IMR-90 (cell line): Measurements from ENCODE around the gene CDHR4. TPM values are rescaled to one million over a fixed set of nuclear protein-coding genes. Genes with fewer than 3 reads are reported as not detected.
A peak's percentile ranks its signal among the peaks of the same experiment; 100 is the strongest.

Experiments
- ATAC-seq: fragments of 200-7000 bp; cut with Tn5 transposase; 2 replicates; pipeline ENCODE4 v1.9.1; 2020; ENCODE audit warnings: low read depth, mild to moderate bottlenecking, moderate library complexity
- BruUV-seq: library from RNA; stranded (reverse); fragments of 400-500 nt; replicated peaks from 2 replicates; lab custom pipeline; 2021; lab: Mats Ljungman, UMichigan
- CTCF ChIA-PET: fragments of 300-600 bp; formaldehyde crosslinking; extraction: SDS; loops from one replicate; lab custom pipeline; 2021; ENCODE audit warnings: antibody characterized with exemption; lab: Yijun Ruan, JAX
- POLR2A ChIA-PET: fragments of 300-600 bp; sonication (Branson Sonifier 250); formaldehyde crosslinking; loops from one replicate; lab custom pipeline; 2022; ENCODE audit warnings: antibody characterized with exemption; ENCODE audit not compliant: unreplicated experiment; lab: Charles Lee
- DNase-seq: peaks from one replicate; pipeline ENCODE4 v3.0.0; 2013
- H2AFZ ChIP-seq: replicated peaks from 2 replicates; pipeline ENCODE3; 2013; ENCODE audit warnings: low read length, mild to moderate bottlenecking; ENCODE audit not compliant: poor library complexity
- H2AK5ac ChIP-seq: 2 replicates; pipeline ENCODE4 v1.6.1; 2013; ENCODE audit warnings: low read depth, low read length, inconsistent platforms
- H2AK9ac ChIP-seq: replicated peaks from 2 replicates; pipeline ENCODE3; 2013; ENCODE audit warnings: mild to moderate bottlenecking, low read depth, low read length, moderate library complexity; ENCODE audit not compliant: poor library complexity
- H2BK120ac ChIP-seq: 2 replicates; pipeline ENCODE4 v1.6.1; 2013; ENCODE audit warnings: low read depth, low read length, inconsistent platforms
- H2BK15ac ChIP-seq: 3 replicates; pipeline ENCODE4 v1.6.1; 2013; ENCODE audit warnings: low read depth, low read length, inconsistent platforms
- H2BK20ac ChIP-seq: 2 replicates; pipeline ENCODE4 v1.6.1; 2013; ENCODE audit warnings: low read depth, mild to moderate bottlenecking, inconsistent platforms, low read length, moderate library complexity
- H2BK5ac ChIP-seq: 2 replicates; pipeline ENCODE4 v1.6.1; 2013; ENCODE audit warnings: mild to moderate bottlenecking, low read depth, low read length, inconsistent platforms; ENCODE audit not compliant: poor library complexity, severe bottlenecking
- H3K14ac ChIP-seq: replicated peaks from 2 replicates; pipeline ENCODE4 v1.6.1; 2013; ENCODE audit warnings: low read depth, low read length, inconsistent platforms
- H3K18ac ChIP-seq: 2 replicates; pipeline ENCODE4 v1.6.1; 2013; ENCODE audit warnings: low read depth, low read length, control low read depth
- H3K23ac ChIP-seq: 2 replicates; pipeline ENCODE4 v1.6.1; 2013; ENCODE audit warnings: low read depth, low read length, inconsistent platforms
- H3K27ac ChIP-seq: 2 replicates; pipeline ENCODE4 v1.5.1; 2013; ENCODE audit warnings: mild to moderate bottlenecking, control low read depth, low read length; ENCODE audit not compliant: insufficient read depth
- H3K27me3 ChIP-seq: 2 replicates; pipeline ENCODE4 v1.6.1; 2013; ENCODE audit warnings: low read length; ENCODE audit not compliant: control insufficient read depth, insufficient read depth
- H3K36me3 ChIP-seq: 2 replicates; pipeline ENCODE4 v1.6.1; 2013; ENCODE audit warnings: low read length, mixed read lengths; ENCODE audit not compliant: control insufficient read depth, insufficient read depth
- H3K4ac ChIP-seq: 2 replicates; pipeline ENCODE4 v1.6.1; 2013; ENCODE audit warnings: low read depth, low read length, inconsistent platforms
- H3K4me1 ChIP-seq: 2 replicates; pipeline ENCODE4 v1.6.1; 2013; ENCODE audit warnings: low read length, mixed read lengths; ENCODE audit not compliant: control insufficient read depth, insufficient read depth
- H3K4me2 ChIP-seq: 2 replicates; pipeline ENCODE4 v1.6.1; 2013; ENCODE audit warnings: low read depth, mild to moderate bottlenecking, control low read depth, low read length, moderate library complexity
- H3K4me3 ChIP-seq: 2 replicates; pipeline ENCODE4 v1.5.1; 2013; ENCODE audit warnings: low read depth, mild to moderate bottlenecking, control low read depth, low read length, moderate library complexity; ENCODE audit not compliant: insufficient read depth
- H3K56ac ChIP-seq: 2 replicates; pipeline ENCODE4 v1.6.1; 2013; ENCODE audit warnings: low read length, inconsistent platforms; ENCODE audit not compliant: insufficient read depth; ENCODE audit errors: extremely low read depth
- H3K79me1 ChIP-seq, 2 experiments: 2 replicates each; pipeline ENCODE4 v1.6.1; 2013; ENCODE audit warnings: low read length in 2 of 2, inconsistent platforms in 1 of 2, low read depth in 1 of 2
- H3K9ac ChIP-seq: 2 replicates; pipeline ENCODE4 v1.6.1; 2013; ENCODE audit warnings: low read depth, low read length, control low read depth
- H3K9me1 ChIP-seq: 2 replicates; pipeline ENCODE4 v1.6.1; 2013; ENCODE audit warnings: low read length, inconsistent platforms; ENCODE audit not compliant: insufficient read depth
- H3K9me3 ChIP-seq: 2 replicates; pipeline ENCODE4 v1.6.1; 2013; ENCODE audit warnings: low read length; ENCODE audit not compliant: control insufficient read depth, insufficient read depth
- H4K20me1 ChIP-seq: 2 replicates; pipeline ENCODE4 v1.6.1; 2013; ENCODE audit warnings: low read length, inconsistent platforms; ENCODE audit not compliant: insufficient read depth
- H4K5ac ChIP-seq: 2 replicates; pipeline ENCODE4 v1.6.1; 2013; ENCODE audit warnings: mild to moderate bottlenecking, low read depth, low read length, control low read depth
- H4K8ac ChIP-seq, 2 experiments: 2 replicates each; pipeline ENCODE4 v1.6.1; 2013; ENCODE audit warnings: low read depth in 2 of 2, low read length in 2 of 2, control low read depth in 1 of 2, inconsistent platforms in 1 of 2
- H4K91ac ChIP-seq: 2 replicates; pipeline ENCODE4 v1.6.1; 2013; ENCODE audit warnings: low read depth, low read length, inconsistent platforms; ENCODE audit not compliant: insufficient read depth
- BHLHE40 ChIP-seq: fragments of 150-350 bp; IDR thresholded peaks from 2 replicates; pipeline ENCODE4 v1.6.1; 2016; ENCODE audit warnings: mild to moderate bottlenecking, low read depth, low read length
- CEBPB ChIP-seq: IDR thresholded peaks from 2 replicates; pipeline ENCODE4 v1.6.1; 2012; ENCODE audit warnings: low read depth, low read length, improper control_type of control experiment
- CHD1 ChIP-seq: IDR thresholded peaks from 2 replicates; pipeline ENCODE4 v1.6.1; 2012; ENCODE audit warnings: low read depth, low read length, improper control_type of control experiment
- CTCF ChIP-seq: conservative IDR thresholded peaks from 2 replicates; pipeline ENCODE4 v1.5.1; 2012; ENCODE audit warnings: mild to moderate bottlenecking, low read depth, low read length, improper control_type of control experiment
- ELK1 ChIP-seq: fragments of 150-350 bp; IDR thresholded peaks from 2 replicates; pipeline ENCODE4 v1.6.1; 2016; ENCODE audit warnings: low read depth, mild to moderate bottlenecking, low read length, moderate library complexity, borderline replicate concordance
- FOS ChIP-seq: fragments of 150-350 bp; IDR thresholded peaks from 2 replicates; pipeline ENCODE4 v1.6.1; 2016; ENCODE audit warnings: low read depth, low read length
- MAFK ChIP-seq: IDR thresholded peaks from 2 replicates; pipeline ENCODE4 v1.6.1; 2012; ENCODE audit warnings: low read depth, low read length, improper control_type of control experiment
- MAZ ChIP-seq: IDR thresholded peaks from 2 replicates; pipeline ENCODE4 v1.6.1; 2012; ENCODE audit warnings: low read depth, mild to moderate bottlenecking, low read length, improper control_type of control experiment, moderate library complexity, borderline replicate concordance
- MXI1 ChIP-seq: IDR thresholded peaks from 2 replicates; pipeline ENCODE4 v1.6.1; 2012; ENCODE audit warnings: low read depth, mild to moderate bottlenecking, low read length, moderate library complexity, borderline replicate concordance
- NFE2L2 ChIP-seq: fragments of 150-350 bp; IDR thresholded peaks from 2 replicates; pipeline ENCODE4 v1.6.1; 2016; ENCODE audit warnings: low read depth, mild to moderate bottlenecking, low read length
- POLR2A ChIP-seq: IDR thresholded peaks from 2 replicates; pipeline ENCODE4 v1.6.1; 2012; ENCODE audit warnings: mild to moderate bottlenecking, low read depth, low read length
- RAD21 ChIP-seq: IDR thresholded peaks from 2 replicates; pipeline ENCODE4 v1.6.1; 2012; ENCODE audit warnings: low read length, improper control_type of control experiment
- RCOR1 ChIP-seq: IDR thresholded peaks from 2 replicates; pipeline ENCODE4 v1.6.1; 2012; ENCODE audit warnings: mild to moderate bottlenecking, low read length, improper control_type of control experiment; ENCODE audit not compliant: insufficient replicate concordance
- RFX5 ChIP-seq: IDR thresholded peaks from 2 replicates; pipeline ENCODE4 v1.8.0; 2012; ENCODE audit warnings: low read depth, mild to moderate bottlenecking, low read length, moderate library complexity
- SMC3 ChIP-seq: fragments of 150-350 bp; IDR thresholded peaks from 2 replicates; pipeline ENCODE4 v1.6.1; 2016; ENCODE audit warnings: low read depth, mild to moderate bottlenecking, antibody characterized with exemption, low read length, moderate library complexity
- USF2 ChIP-seq: fragments of 150-350 bp; IDR thresholded peaks from 2 replicates; pipeline ENCODE4 v1.6.1; 2017; ENCODE audit warnings: mild to moderate bottlenecking, antibody characterized with exemption, low read length, low read depth
- dilution Hi-C: fragments of 300-500 bp; cut with HindIII; formaldehyde crosslinking; loops from one replicate; pipeline ENCODE4 v1.14.3; 2018; ENCODE audit warnings: low sequenced_read_pairs; ENCODE audit not compliant: unreplicated experiment
- in situ Hi-C: fragments of 300-500 bp; cut with MboI; formaldehyde crosslinking; loops from 3 replicates; pipeline ENCODE4 v1.14.3; 2019; ENCODE audit warnings: low sequenced_read_pairs, inconsistent platforms, mixed read lengths
- intact Hi-C: fragments of 100-400 bp; cut with micrococcal nuclease; formaldehyde crosslinking; loops from 2 replicates; pipeline ENCODE4 v1.10.0; 2022
- polyA plus RNA-seq, 3 experiments: library from polyadenylated mRNA; depleted of rRNA; stranded (reverse); fragments of >200 nt; gene quantifications; 2 replicates each; pipeline ENCODE4 v1.2.3, GENCODE V29; 2012; ENCODE audit warnings: low replicate concordance in 1 of 3
- total RNA-seq: library from RNA; depleted of rRNA; stranded (reverse); fragments of >200 nt; gene quantifications from 2 replicates; pipeline ENCODE4 v1.2.3, GENCODE V29; 2012

Gene CDHR4
- total and polyA plus RNA-seq, 2 of the 4 experiments (the other 2 are of a cell fraction) = not detected

- ATAC-seq (no peak; the same call in 1 of the 2 replicates), DNase-seq (no peak)
- no peak overlapping the region for H2AFZ ChIP-seq
- H3K79me1 ChIP-seq = peaks cover 28 to 51% of the 10 kb centered on the region in 2 experiments
- H2AK9ac ChIP-seq = no peak overlapping the region
- no peak overlapping the region for H2BK20ac ChIP-seq
- peaks cover 4% of the 10 kb centered on the region; the same call in 1 of the 2 replicates for H3K36me3 ChIP-seq
- no peaks in the 10 kb centered on the region for H3K9me3 ChIP-seq
- in situ Hi-C loops = no loop called here
- H3K18ac ChIP-seq = no peak overlapping the region
- no peak overlapping the region for H3K4me3 ChIP-seq
- ChIA-PET POLR2A (no interaction called here), CTCF (interaction anchor here (0.7 to 1.4 kb wide), 2 partner anchors 10 to 30 kb away, joined by 3 read pairs; partner anchors contain the start of gene CDHR4)
- H4K8ac ChIP-seq = no peak overlapping the region
- dilution Hi-C loops = no loop called here
- H2AK5ac ChIP-seq = no peak overlapping the region
- no peak overlapping the region for H3K9ac ChIP-seq
- BruUV-seq = no TSS peak
- no peak overlapping the region for H2BK15ac ChIP-seq
- peaks cover 3% of the 10 kb centered on the region; the same call in 1 of the 2 replicates for H3K9me1 ChIP-seq
- peaks cover 7% of the 10 kb centered on the region for H3K4me1 ChIP-seq
- H4K5ac ChIP-seq = no peak overlapping the region
- no peak for TF ChIP-seq POLR2A
- no peak for TF ChIP-seq MXI1
- no peak for TF ChIP-seq MAZ
- TF ChIP-seq CEBPB = no peak
- TF ChIP-seq CTCF = no peak
- TF ChIP-seq NFE2L2 = no peak
- TF ChIP-seq RAD21 = no peak
- TF ChIP-seq FOS = no peak
- TF ChIP-seq RFX5 = no peak
- TF ChIP-seq RCOR1 = no peak
- no peak for TF ChIP-seq BHLHE40
- no peak for TF ChIP-seq MAFK
- no peak for TF ChIP-seq ELK1
- no peak for TF ChIP-seq USF2
- TF ChIP-seq SMC3 = no peak
- no peak for TF ChIP-seq CHD1
- peak overlapping the region; percentile 18; the same call in 1 of the 2 replicates for H3K4ac ChIP-seq
- H4K91ac ChIP-seq = no peak overlapping the region
- peak overlapping the region; percentile 41 for H2BK5ac ChIP-seq
- H4K20me1 ChIP-seq = peaks cover 56% of the 10 kb centered on the region
- H3K4me2 ChIP-seq = peak overlapping the region; percentile 23; the same call in 1 of the 2 replicates
- H3K27me3 ChIP-seq = no peaks in the 10 kb centered on the region
- no peak overlapping the region for H3K14ac ChIP-seq
- H2BK120ac ChIP-seq = no peak overlapping the region
- H3K56ac ChIP-seq = no peak overlapping the region
- intact Hi-C loops = no loop called here
- peak overlapping the region; percentile 46; the same call in 1 of the 2 replicates for H3K27ac ChIP-seq
- H3K23ac ChIP-seq = no peak overlapping the region
Observed at GRCh38 chr3:49769926-49770325, 29.7 kb downstream of the CDHR4 start.
